ENCODE measurements around the gene RPS8. TPM values are rescaled to one million over a fixed set of nuclear protein-coding genes. Genes with fewer than 3 reads are reported as not detected.
A peak's percentile ranks its signal among the peaks of the same experiment; 100 is the strongest.
"Not testable (repeated sequence)": the region's sequence is repeated elsewhere in the genome, so short reads cannot be mapped to it uniquely, and the experiment has no call there.

The RPS8 gene
- total RNA-seq, 1 experiment from 2014 or later: 1,104 TPM

- no peaks in the 10 kb centered on the region for H3K9me3 Mint-ChIP-seq (ENCODE audit: low read depth, unreplicated experiment)
- H3K36me3 Mint-ChIP-seq (ENCODE audit: insufficient read depth, unreplicated experiment): peaks cover 42% of the 10 kb centered on the region
- H3K27ac Mint-ChIP-seq (ENCODE audit: unreplicated experiment): peak overlapping the region; percentile 2
- no TSS peak for BruUV-seq (replicated peaks)
- H3K4me3 Mint-ChIP-seq (ENCODE audit: low read depth, unreplicated experiment): no peak overlapping the region
- no peaks in the 10 kb centered on the region for H3K27me3 Mint-ChIP-seq (ENCODE audit: unreplicated experiment)
- intact Hi-C loops (cut with micrococcal nuclease; ENCODE audit: unreplicated experiment): no loop called here
- no peak for DNase-seq
- CTCF ChIA-PET: no interaction called here
- TF ChIP-seq CTCF (IDR thresholded peaks at IDR 0.05; ENCODE audit: unreplicated experiment): no peak
- H3K4me1 Mint-ChIP-seq (ENCODE audit: low read depth, unreplicated experiment): peaks cover 42% of the 10 kb centered on the region
These were observed 35.9 kb downstream of the RPS8 start for GRCh38 chr1:44811234-44811633.

GRCh38 chr1:44812822-44813543 is 37.6 kb downstream of the RPS8 start:
- peaks cover 31% of the 10 kb centered on the region for H3K36me3 Mint-ChIP-seq (ENCODE audit: insufficient read depth, unreplicated experiment)

GRCh38 chr1:44815926-44816325 is 40.6 kb downstream of the RPS8 start:
- intact Hi-C loops (cut with micrococcal nuclease; ENCODE audit: unreplicated experiment); CTCF ChIA-PET; DNase-seq; H3K27me3 Mint-ChIP-seq (ENCODE audit: unreplicated experiment); BruUV-seq (replicated peaks); H3K9me3 Mint-ChIP-seq (ENCODE audit: low read depth, unreplicated experiment); H3K4me3 Mint-ChIP-seq (ENCODE audit: low read depth, unreplicated experiment); H3K27ac Mint-ChIP-seq (ENCODE audit: unreplicated experiment): not testable (repeated sequence)
- H3K4me1 Mint-ChIP-seq (ENCODE audit: low read depth, unreplicated experiment): peaks cover 59% of the 10 kb centered on the region
- H3K36me3 Mint-ChIP-seq (ENCODE audit: insufficient read depth, unreplicated experiment): peaks cover 37% of the 10 kb centered on the region

More at GRCh38 chr1:44812822-44813543, 37.6 kb downstream of the RPS8 start:
- Mint-ChIP-seq H3K27ac (ENCODE audit: unreplicated experiment) (no peak overlapping the region), H3K4me1 (ENCODE audit: low read depth, unreplicated experiment) (peaks cover 38% of the 10 kb centered on the region), H3K27me3 (ENCODE audit: unreplicated experiment) (no peaks in the 10 kb centered on the region), H3K4me3 (ENCODE audit: low read depth, unreplicated experiment) (no peak overlapping the region), H3K9me3 (ENCODE audit: low read depth, unreplicated experiment) (no peaks in the 10 kb centered on the region)
- no TSS peak for BruUV-seq (replicated peaks)
- CTCF ChIA-PET: no interaction called here
- intact Hi-C loops (cut with micrococcal nuclease; ENCODE audit: unreplicated experiment): no loop called here
- DNase-seq: no peak
- no peak for TF ChIP-seq CTCF (IDR thresholded peaks at IDR 0.05; ENCODE audit: unreplicated experiment)

- DNase-seq: no peak
- peaks cover 48% of the 10 kb centered on the region for H3K4me1 Mint-ChIP-seq (ENCODE audit: low read depth, unreplicated experiment)
- no TSS peak for BruUV-seq (replicated peaks)
- no peaks in the 10 kb centered on the region for H3K27me3 Mint-ChIP-seq (ENCODE audit: unreplicated experiment)
- peaks cover 27% of the 10 kb centered on the region for H3K36me3 Mint-ChIP-seq (ENCODE audit: insufficient read depth, unreplicated experiment)
- H3K4me3 Mint-ChIP-seq (ENCODE audit: low read depth, unreplicated experiment): peak overlapping the region; percentile 75
- intact Hi-C loops (cut with micrococcal nuclease; ENCODE audit: unreplicated experiment): no loop called here
- peak overlapping the region; percentile 50 for H3K27ac Mint-ChIP-seq (ENCODE audit: unreplicated experiment)
- CTCF ChIA-PET: interaction anchor here (1.2 kb wide), 1 partner anchor 17 kb away, joined by 3 read pairs; the partner anchor contains the start of gene PLK3
- no peaks in the 10 kb centered on the region for H3K9me3 Mint-ChIP-seq (ENCODE audit: low read depth, unreplicated experiment)
- no peak for TF ChIP-seq CTCF (IDR thresholded peaks at IDR 0.05; ENCODE audit: unreplicated experiment)
These were observed 42.0 kb downstream of the RPS8 start for GRCh38 chr1:44817307-44817706.
